Hair follicular keratinocyte (primary cell): ENCODE results near the gene SPR. TPM values are rescaled to one million over a fixed set of nuclear protein-coding genes. Genes with fewer than 3 reads are reported as not detected.

Source experiments
- total RNA-seq: library from RNA; depleted of rRNA; stranded (reverse); fragments of >200 nt; gene quantifications from 2 replicates; pipeline ENCODE4 v1.2.3, GENCODE V29; 2015

SPR gene
- total RNA-seq = 20.9 and 32.8 TPM in 2 replicates

GRCh38 chr2:72887032-72887739 lies at the start of gene SPR:
TSS of gene SPR (plus strand) at chr2:72887408. CDS start at chr2:72887433, 25 bp downstream.

GRCh38 chr2:72917138-72917876 lies 30.1 kb downstream of the SPR start, which contains the start of gene EMX1:
TSS of gene EMX1 (plus strand) at chr2:72917519. CDS start at chr2:72917853, 334 bp downstream.

Other genes starting within 250 kb of the SPR start
- gene EXOC6B, start 61.4 kb upstream of the SPR start, total RNA-seq = 22.6 and 25.8 TPM in 2 replicates
- 0.16 TPM in 1 of 2 replicates, not detected in the other for gene EMX1, start 30.1 kb downstream of the SPR start, total RNA-seq
- 3.6 and 4.1 TPM in 2 replicates for gene SFXN5, start 184.3 kb downstream of the SPR start, total RNA-seq
- gene RAB11FIP5, start 225.5 kb downstream of the SPR start, total RNA-seq = 32.2 and 41.5 TPM in 2 replicates